NCI-H748 (cell line): ENCODE data around the gene CXCL1.
A peak's percentile ranks its signal among the peaks of the same experiment; 100 is the strongest.

ENCODE experiments used
- DNase-seq: peaks from one replicate; lab custom pipeline; 2025; ENCODE audit not compliant: unreplicated experiment; lab: John Stamatoyannopoulos, UW

Gene CXCL1

GRCh38 chr4:73869130-73870055 lies at the start of gene CXCL1:
Gene CXCL1, plus strand, starts transcription at chr4:73869393. Its CDS starts 78 bp downstream, at chr4:73869471.
- DNase-seq = peak; percentile 22

DNA sequence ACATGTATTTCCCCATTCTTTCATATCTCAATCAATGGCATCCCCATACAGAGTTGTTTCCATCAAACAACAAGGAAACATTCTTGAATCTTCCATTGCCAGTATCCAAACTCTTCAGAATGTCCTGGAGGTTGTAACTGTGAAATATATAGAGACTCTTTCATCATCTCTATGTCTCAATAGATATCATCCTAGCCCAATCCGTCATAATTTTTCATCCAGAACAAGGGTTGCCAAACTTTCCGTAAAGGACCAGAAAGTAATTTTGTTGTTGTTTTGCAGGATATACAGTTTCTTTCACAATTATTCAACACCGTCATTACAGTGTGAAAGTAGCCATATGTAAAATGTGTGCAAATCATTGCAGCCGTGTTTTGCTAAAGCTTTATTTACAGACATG lies 47.9 kb upstream of the CXCL1 start:
- DNase-seq = no peak

DNA sequence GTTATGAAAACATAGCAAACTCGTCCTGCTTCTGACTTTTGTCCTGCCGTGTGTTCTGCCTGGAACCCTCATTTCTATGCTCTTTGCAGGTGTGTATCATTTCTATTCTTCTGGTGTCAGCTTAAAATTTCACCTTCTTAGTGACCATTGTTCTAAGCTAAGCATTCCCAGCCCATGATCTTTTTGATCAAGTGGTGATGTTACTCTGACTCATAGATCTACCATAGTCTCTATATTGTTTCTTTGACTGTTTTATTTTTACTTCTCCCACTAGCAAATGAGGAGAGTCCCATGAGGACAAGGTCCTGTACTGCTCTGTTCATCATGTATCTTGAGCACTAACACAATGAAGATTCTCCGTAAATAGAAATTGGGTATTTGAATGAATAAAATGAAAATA lies 46.8 kb upstream of the CXCL1 start:
- no peak for DNase-seq

DNA sequence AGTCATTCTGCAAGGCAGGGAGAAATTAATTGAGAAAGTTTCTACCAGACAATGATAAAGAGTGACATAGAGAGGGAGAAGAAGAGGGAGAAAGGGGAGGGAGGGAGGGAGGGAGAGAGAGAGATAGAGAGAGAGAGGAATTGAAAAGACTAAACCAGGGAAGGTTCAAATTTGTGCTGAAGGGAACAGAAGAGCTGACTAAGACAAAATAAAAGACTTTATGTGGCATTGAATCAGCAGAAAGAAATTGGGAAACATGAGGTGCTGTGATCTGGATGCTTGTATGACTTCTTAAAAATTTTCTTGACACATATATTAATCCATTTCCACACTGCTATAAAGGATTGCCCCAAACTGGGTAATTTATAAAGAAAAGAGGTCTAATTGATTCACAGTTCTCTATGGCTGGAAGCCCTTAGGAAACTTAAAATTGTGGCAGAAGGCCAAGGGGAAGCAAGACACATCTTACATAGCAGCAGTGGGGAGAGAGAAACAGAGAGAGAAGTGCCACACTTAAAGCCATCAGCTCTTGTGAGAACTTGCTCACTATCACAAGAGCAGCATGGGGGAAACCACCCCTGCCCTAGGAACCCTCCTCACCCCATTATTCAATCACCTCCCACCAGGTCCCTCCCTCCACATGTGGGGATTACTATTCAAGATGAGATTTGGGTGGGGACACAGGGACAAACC lies 46.2 kb upstream of the CXCL1 start:
- no peak for DNase-seq

- DNase-seq = no peak
Observed at GRCh38 chr4:73823760-73824159, 45.4 kb upstream of the CXCL1 start.

- DNase-seq = no peak
Observed at GRCh38 chr4:73828956-73829355, 40.2 kb upstream of the CXCL1 start.

DNA sequence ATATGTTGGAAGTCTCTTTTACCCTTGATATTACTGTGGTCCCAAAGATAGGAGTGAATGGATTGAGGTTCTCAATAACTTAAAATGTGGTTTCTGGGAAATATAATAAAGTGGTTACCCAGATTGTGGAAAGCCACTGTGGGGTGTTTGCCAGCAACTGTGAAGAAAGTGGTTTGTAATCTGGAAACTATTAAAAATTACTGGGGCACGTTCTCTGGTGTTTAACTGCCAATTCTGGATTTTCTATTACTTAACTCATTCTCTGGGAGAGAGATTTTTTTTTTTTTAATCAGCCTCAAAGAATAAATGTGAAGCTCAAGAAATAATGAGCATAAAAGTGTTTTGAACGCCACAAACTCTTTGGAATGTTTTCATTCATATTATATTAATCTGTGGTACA lies 37.6 kb upstream of the CXCL1 start:
- DNase-seq = no peak

- no peak for DNase-seq
Observed at GRCh38 chr4:73832651-73833237, 36.4 kb upstream of the CXCL1 start.

DNA sequence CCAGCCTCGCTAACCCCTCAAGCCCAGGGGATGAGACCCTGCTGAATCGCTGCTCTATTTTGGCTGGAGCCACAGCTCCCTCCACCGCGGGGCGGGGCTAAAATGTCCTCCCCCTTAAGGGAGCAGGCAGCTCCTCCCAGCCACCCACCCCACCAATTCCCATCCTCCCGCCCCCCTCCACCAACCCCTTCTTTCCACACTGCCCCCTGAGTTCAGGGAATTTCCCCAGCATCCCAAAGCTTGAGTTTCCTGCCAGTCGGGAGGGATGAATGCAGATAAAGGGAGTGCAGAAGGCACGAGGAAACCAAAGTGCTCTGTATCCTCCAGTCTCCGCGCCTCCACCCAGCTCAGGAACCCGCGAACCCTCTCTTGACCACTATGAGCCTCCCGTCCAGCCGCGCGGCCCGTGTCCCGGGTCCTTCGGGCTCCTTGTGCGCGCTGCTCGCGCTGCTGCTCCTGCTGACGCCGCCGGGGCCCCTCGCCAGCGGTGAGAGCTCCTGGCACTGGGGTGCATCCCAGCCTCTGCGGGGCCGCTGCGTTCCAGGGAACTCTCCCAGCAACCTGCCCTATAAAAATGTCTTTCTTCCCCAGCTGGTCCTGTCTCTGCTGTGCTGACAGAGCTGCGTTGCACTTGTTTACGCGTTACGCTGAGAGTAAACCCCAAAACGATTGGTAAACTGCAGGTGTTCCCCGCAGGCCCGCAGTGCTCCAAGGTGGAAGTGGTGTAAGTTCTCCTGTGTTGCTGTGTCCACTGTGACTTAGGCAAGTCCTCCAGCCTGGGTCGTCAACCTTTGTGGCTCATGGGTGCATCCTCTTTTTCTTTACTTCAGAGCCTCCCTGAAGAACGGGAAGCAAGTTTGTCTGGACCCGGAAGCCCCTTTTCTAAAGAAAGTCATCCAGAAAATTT lies 32.6 kb upstream of the CXCL1 start, which contains the start of gene CXCL6:
Gene CXCL6 (plus strand): TSS at position 306 of the 907 bp plus-strand sequence. CDS start 73 bp downstream, at position 379.
- DNase-seq = peak; percentile 23

GRCh38 chr4:73839071-73839470 lies 30.1 kb upstream of the CXCL1 start:
- no peak for DNase-seq

- DNase-seq = no peak
Observed at GRCh38 chr4:73839715-73840114, 29.5 kb upstream of the CXCL1 start.

GRCh38 chr4:73841243-73841925 lies 27.8 kb upstream of the CXCL1 start:
- no peak for DNase-seq

GRCh38 chr4:73842696-73843095 lies 26.5 kb upstream of the CXCL1 start:
- no peak for DNase-seq

GRCh38 chr4:73843369-73843768 lies 25.8 kb upstream of the CXCL1 start:
- DNase-seq = no peak

DNA sequence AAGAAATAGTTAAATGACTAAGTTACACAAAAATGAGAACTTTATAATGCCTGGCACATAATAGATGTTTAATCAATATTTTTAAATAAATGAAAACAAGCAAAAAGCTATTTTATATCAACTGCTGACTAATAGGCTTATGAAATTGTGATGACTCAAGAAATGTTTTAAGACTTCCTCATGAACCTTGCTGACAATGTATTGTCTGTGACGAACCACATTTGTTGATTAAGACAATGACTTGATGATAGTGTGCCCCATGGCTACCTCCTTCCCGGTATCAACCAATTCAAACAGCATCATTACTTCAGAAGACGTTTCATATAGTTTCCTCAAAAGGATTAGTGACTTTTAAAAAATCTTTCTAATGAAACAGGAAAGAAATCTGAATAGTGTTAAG lies 24.8 kb upstream of the CXCL1 start:
- DNase-seq = no peak

DNA sequence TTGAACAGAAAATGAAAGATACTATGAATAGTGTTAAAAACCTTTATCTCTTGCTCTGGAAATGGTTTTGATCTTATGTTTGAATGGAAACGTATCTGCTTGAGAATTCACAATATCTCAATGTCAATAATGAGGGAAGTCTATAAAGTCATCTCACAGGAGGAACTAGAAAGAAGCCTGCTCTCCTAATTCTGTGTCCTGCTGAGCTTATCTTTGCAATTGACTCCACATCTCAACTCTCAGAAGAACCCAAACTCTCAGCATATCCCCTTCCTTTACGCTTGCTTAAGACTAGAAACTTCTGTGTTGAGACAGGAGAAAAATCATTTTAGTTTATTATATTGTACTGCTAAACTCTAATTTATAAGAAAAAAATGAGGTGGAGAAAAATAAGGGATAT lies 24.4 kb upstream of the CXCL1 start:
- DNase-seq = no peak

DNA sequence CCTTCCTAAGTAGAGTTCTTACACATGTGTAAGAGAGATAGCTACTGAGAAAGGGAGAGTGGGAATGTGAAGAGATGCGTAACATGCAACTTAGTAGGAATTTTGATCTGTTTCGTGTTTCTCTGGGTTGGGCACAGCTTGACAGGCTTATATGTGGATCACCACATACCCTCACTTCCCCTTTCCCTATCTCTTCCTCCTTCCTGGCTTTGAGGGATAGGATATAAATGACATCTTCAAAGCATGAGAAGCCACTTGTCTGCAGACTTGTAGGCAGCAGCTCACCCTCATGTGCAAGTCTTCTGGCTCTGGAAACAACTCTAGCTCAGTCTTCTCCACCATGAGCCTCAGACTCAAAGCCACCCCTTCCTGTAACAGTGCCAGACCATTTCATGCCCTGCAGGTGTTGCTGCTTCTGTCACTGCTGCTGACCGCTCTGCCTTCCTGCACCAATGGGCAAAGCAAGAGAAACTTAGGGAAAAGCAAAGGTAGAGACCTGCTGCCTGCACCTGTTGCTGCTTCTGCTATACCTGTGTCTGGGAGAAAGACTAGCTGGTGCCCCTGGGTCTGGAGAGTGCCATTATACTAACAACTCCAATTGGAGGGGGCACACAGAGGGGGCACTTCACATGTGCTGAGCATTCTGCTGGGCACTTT lies 21.5 kb upstream of the CXCL1 start:
- DNase-seq = no peak

GRCh38 chr4:73848183-73848777 lies 20.9 kb upstream of the CXCL1 start:
- DNase-seq = no peak

DNA sequence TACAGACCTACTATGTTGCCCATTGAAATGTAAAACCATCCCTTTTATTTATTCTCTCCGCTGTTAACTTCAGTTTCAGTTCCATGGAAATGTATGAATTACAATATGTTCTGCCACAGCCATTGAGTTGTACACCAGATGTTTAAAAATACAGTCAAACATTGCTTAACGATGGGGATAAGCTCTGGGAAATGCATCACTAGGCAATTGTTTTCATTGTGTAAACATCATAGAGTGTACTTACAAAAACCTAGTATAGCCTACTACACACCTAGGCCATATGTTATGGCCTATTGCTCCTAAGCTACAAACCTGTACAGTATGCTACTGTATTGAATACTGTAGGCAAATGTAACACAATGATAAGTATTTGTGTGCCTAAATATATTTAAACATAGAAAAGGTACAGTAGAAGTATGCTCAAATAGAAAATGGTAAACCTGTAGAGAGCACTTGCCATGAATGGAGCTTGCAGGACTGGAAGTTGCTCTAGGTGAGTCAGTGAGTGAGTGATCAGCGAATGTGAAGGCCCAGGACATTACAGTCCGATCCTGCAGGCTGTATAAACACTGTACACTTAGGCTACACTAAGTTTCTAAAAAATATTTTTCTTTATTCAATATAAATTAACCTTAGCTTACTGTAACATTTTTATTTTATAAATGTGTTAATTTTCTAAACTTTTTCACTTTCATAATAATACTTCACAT lies 18.8 kb upstream of the CXCL1 start:
- DNase-seq = no peak
